Measurements from ENCODE around the gene MRPL53. TPM values are rescaled to one million over a fixed set of nuclear protein-coding genes. Genes with fewer than 3 reads are reported as not detected.

Gene MRPL53
- total and polyA plus RNA-seq, 4 donors: 12.6 to 72.5 (median 36.1) TPM

- whole genome bisulfite sequencing: 6% methylated on average over 13 of the region's 13 CpGs
- Histone ChIP-seq H3K36me3 (ENCODE audit: control insufficient read depth in 4 of 4, insufficient read depth in 3 of 4, low read depth in 1 of 4, low read length in 3 of 4) (peaks cover 3 to 19% (median 9%) of the 10 kb centered on the region in 4 donors), H3K27ac (ENCODE audit: low read depth in 1 of 2, low read length in 2 of 2) (peak overlapping the region; percentile 15 to 82), H3K27me3 (ENCODE audit: control insufficient read depth in 4 of 4, insufficient read depth in 4 of 4, low read length in 3 of 4) (no peaks in the 10 kb centered on the region), H3K4me1 (ENCODE audit: control insufficient read depth in 4 of 4, insufficient read depth in 4 of 4, low read length in 3 of 4) (peaks cover 3 to 16% (median 13%) of the 10 kb centered on the region in 4 donors), H3K9ac (ENCODE audit: low read depth in 1 of 2, low read length in 2 of 2) (peak overlapping the region; percentile 17 to 42), H3K4me3 (ENCODE audit: low read depth in 1 of 3, low read length in 3 of 3) (peak overlapping the region; percentile 85 to 94 (median 91)), H3K9me3 (ENCODE audit: control insufficient read depth in 4 of 4, low read length in 3 of 4) (no peaks in the 10 kb centered on the region)
- TF ChIP-seq ZBTB33 (IDR thresholded peaks at IDR 0.05) (no peak), RAD21 (IDR thresholded peaks at IDR 0.05) (no peak), NR2F2 (IDR thresholded peaks at IDR 0.05) (no peak), CTCF (IDR thresholded peaks at IDR 0.05; ENCODE audit: low read depth, low read length, missing input control) (no peak), MAX (IDR thresholded peaks at IDR 0.05) (no peak), REST (IDR thresholded peaks at IDR 0.05) (no peak), TAF1 (conservative IDR thresholded peaks at IDR 0.05) (no peak)
- no peak for DNase-seq (ENCODE audit: low spot score)
These were observed 8.1 kb downstream of the MRPL53 start for GRCh38 chr2:74464406-74464805.

- no peak overlapping the region for H3K9ac ChIP-seq (ENCODE audit: low read depth in 1 of 2, low read length in 2 of 2)
- DNase-seq (ENCODE audit: low spot score): no peak
- H3K36me3 ChIP-seq (ENCODE audit: control insufficient read depth in 4 of 4, insufficient read depth in 3 of 4, low read depth in 1 of 4, low read length in 3 of 4): peaks cover 3 to 19% (median 9%) of the 10 kb centered on the region in 4 donors
- peaks cover 4 to 25% (median 22%) of the 10 kb centered on the region in 4 donors for H3K4me1 ChIP-seq (ENCODE audit: control insufficient read depth in 4 of 4, insufficient read depth in 4 of 4, low read length in 3 of 4)
- no peak overlapping the region for H3K4me3 ChIP-seq (ENCODE audit: low read depth in 1 of 3, low read length in 3 of 3)
- no peaks in the 10 kb centered on the region for H3K27me3 ChIP-seq (ENCODE audit: control insufficient read depth in 4 of 4, insufficient read depth in 4 of 4, low read length in 3 of 4)
- H3K27ac ChIP-seq (ENCODE audit: low read depth in 1 of 2, low read length in 2 of 2): no peak overlapping the region
- H3K9me3 ChIP-seq (ENCODE audit: control insufficient read depth in 4 of 4, low read length in 3 of 4): no peaks in the 10 kb centered on the region
- WGBS: 95% methylated on average over 4 of the region's 4 CpGs
- TF ChIP-seq ATF3 (IDR thresholded peaks at IDR 0.05): no peak
- no peak for TF ChIP-seq HNF4A (conservative IDR thresholded peaks at IDR 0.05)
- TF ChIP-seq ZBTB33 (IDR thresholded peaks at IDR 0.05): no peak
- TF ChIP-seq EGR1 (IDR thresholded peaks at IDR 0.05; ENCODE audit: low read depth in 2 of 2): no peak
- no peak for TF ChIP-seq YY1 (IDR thresholded peaks at IDR 0.05)
- TF ChIP-seq MAX (IDR thresholded peaks at IDR 0.05): no peak
- no peak for TF ChIP-seq JUND (IDR thresholded peaks at IDR 0.05)
- TF ChIP-seq NR2F2 (IDR thresholded peaks at IDR 0.05): no peak
- no peak for TF ChIP-seq RAD21 (IDR thresholded peaks at IDR 0.05)
- no peak for TF ChIP-seq FOXA1 (IDR thresholded peaks at IDR 0.05)
- TF ChIP-seq TAF1 (conservative IDR thresholded peaks at IDR 0.05): no peak
- TF ChIP-seq FOXA2 (IDR thresholded peaks at IDR 0.05): no peak
- no peak for TF ChIP-seq HNF4G (IDR thresholded peaks at IDR 0.05)
- TF ChIP-seq SP1 (IDR thresholded peaks at IDR 0.05): no peak
- no peak for TF ChIP-seq GABPA (IDR thresholded peaks at IDR 0.05 in 1 of 2, conservative IDR thresholded peaks at IDR 0.05 in 1 of 2)
- TF ChIP-seq RXRA (IDR thresholded peaks at IDR 0.05): no peak
- no peak for TF ChIP-seq REST (IDR thresholded peaks at IDR 0.05)
These were observed 9.7 kb downstream of the MRPL53 start for GRCh38 chr2:74462786-74463105.
